GM18861 (cell line): ENCODE measurements around the gene ZNF827.
A peak's percentile ranks its signal among the peaks of the same experiment; 100 is the strongest.

Experiments used
- ATAC-seq: cut with Tn5 transposase; IDR thresholded peaks from one replicate; pipeline ENCODE4 v1.9.1; 2021; ENCODE audit not compliant: unreplicated experiment

The ZNF827 gene

DNA sequence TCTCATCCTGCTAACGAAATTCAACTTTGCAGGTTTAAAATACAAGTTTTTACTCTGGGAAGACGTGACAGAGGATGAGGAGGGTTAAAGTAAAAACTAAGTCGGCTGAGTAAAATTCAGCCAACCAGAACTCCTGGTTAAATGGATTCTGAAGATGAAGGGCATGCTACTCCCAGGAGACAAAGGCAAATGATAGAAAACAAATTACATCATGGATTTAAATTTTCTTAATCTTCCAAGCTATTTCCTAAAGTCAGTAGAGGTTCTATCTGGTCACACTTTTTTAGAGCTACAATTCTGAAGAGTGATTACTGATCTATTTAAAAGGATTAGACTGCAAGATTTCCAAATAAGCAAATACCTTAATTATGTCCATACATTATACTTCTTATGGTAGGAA is 47.9 kb downstream of the ZNF827 start:
- no peak for ATAC-seq

DNA sequence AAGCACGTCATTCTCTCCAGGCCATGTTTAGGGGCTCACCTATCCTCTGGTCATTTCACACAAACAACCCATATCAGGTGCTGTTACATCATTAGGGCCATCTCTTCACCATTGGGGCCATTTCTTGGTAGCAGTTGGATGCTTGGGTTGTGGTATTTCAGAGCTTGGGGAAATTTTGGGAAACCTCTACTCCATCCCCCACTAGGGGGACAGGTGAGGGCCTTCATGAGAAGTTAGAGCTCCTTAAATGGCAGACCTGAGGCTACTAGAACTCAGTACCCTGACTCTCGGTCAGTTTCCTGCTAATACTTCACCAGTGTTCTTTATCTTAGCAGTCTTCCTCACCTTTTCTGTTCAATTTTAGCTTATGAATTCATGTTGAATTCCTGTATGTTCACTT is 50.2 kb downstream of the ZNF827 start:
- ATAC-seq: no peak

DNA sequence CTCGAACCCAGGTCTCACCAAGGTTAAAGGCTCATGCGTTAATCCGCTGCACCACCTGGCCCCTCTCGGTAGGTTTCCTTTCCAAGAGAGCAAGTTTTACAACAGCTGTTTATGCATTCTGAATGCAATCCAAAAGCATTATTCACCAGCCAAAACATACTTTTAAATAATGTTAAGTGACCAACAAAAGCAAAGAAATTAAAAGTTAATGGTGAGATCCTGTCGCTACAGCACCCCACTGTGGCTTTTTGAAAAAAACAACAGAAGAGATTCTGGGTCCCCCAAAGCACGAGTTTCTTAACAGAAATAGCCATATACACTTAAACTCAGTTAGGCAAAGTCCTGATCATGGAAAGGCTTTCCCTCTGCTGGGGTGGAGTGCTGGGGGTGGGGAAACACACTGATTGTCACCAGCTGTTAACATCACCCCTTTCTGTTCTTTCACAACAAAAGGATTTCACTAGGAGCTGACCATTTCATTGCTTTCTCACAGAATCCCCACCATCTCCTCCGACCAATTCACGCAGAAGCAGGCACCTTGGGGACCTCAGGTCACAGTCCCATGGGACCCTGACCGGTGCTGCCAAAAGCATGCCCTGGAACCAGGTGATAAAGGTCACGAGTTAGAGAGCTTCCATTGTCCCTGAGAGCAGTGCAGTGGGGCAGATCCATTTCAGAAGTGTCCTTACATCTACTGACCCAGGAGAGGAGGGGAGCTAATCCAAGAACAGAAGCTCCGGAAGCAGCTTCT is 51.2 kb downstream of the ZNF827 start:
- ATAC-seq: peak; percentile 58

DNA sequence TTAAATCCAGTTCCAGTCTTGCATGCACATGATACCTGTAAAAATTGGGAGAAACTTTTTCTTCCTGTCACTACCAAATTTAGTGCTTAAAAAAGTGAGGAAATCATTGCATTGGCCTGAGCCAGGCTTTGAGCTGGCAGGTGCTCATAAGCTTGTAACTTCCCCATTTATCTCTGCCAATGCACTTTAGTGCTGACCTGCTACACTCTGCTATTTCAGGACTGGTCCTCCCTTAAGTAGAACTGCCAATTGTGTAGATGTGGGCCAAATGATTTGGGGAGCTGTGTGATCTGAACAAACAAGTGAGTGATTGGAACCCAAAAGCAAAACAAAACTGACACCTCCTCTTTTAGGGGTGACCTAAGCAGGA is 51.8 kb downstream of the ZNF827 start:
- ATAC-seq: no peak

DNA sequence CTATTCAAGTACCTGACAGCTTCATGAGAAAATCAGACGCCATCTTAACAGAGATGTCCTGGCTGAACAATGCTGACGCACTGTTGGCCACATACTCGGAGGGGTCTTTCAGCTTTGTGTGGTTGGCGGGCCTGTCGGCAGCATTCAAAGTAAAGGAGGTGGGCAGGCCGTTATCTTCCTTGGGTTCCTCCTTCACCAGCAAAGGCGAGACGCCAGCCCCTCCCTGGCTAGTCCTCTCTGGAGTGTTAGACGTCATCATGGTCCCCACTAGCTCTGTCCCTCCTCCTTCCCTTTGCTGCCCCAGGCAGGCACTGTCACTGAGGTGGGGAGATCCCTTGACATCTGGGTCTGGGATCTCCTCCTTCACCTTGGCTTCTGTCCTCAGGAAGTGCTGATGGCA is 53.0 kb downstream of the ZNF827 start:
- no peak for ATAC-seq

DNA sequence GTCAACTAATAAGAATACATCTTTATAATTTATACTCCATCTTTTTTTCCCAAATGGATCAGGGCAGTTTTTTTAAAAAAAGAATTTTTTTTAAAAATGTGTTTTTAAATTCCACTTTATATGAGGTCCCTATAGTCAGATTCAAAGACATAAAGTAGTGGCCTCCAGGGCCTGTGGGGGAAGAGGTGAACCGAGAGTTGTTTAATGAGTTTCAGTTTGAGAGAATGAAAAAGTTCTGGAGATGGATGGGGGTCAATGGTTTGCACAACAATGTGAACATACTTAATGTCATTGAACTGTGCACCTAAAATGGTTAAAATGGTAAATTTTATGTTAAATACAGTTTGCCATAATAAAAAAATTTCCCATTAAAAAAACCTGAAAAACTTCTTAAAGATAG is 53.8 kb downstream of the ZNF827 start:
- ATAC-seq: peak; percentile 29

DNA sequence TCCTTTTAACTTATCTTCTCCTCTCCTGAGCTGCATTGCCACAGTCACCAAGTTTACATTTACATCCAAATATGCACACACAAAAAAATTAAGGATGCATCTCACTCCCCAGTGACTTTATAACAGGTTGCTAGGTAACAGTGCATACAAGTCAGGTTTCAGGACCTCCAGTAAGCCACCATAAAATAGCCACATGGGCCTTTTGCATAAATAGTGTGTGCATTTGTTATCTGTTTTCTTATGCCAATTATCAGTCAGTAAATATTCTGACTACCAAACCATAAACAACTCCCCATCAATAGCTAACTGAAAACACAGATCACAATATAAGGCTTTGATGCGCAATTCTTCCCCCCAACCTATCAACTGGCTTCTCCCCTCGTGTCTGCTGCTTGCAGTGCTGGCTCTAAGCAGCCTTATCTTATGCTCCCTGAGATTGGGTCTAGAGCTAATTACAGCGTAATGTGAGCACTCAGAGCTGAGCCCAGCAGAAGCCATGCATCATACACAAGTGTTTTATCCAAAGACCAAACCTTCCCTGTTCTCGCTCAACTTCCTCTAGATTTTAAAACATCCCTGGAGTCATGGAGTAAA is 55.4 kb downstream of the ZNF827 start:
- ATAC-seq: no peak

DNA sequence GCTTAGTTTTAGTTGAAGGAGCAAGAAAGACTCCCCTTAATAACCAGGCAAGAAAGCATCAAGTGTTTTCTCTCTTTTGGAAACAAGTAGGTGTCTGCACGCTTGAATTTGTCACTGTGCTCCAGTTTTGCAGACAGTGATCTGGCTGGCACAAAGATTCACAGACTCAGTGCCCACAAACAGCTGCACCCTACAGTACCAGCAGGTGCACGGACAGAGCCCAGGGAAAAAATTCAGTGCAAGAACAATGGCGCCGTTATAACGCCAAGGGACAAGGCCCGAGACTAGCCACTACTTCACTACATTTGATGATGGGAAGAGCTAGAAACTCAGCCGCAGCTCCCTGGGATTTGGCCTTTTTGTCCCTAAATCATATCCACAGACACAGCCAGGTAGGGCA is 56.0 kb downstream of the ZNF827 start:
- ATAC-seq: no peak

DNA sequence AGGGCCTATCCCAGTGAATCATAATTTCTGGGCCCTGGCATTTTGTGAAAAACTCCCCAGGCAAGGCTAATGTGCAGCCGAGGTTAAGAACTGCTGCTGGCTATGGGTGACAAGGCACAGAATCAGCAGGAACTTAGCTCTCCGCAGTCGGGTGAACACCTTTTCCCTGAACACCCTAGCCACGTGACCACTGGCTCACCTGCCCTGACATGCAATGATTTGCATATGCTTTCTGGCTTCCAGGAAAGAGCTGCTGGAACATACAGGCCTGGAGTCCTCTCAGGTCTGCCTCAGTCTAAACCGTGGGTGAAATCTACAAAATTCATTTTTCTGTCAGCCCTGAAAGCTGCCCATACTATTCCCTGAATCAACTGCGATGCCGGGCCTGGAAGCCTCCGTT is 56.6 kb downstream of the ZNF827 start:
- peak; percentile 45 for ATAC-seq

DNA sequence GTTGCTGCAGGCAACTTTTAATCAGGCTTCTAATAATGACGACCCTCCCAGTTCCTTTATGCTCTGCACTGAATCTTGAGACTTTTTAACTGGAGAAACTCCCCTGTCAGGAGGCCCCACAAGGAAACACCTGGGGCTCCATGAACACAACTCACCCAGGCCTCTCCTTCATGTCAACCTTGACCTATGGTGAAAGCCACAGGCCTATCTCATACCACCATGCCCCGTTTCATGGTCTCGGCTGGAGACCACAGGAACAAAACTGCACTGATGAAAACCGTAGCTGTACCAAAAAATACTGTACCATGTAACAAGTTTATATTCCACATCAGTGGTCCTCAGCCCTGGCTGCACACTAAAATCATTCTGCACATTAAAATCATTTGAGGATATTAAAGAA is 57.0 kb downstream of the ZNF827 start:
- peak; percentile 46 for ATAC-seq

DNA sequence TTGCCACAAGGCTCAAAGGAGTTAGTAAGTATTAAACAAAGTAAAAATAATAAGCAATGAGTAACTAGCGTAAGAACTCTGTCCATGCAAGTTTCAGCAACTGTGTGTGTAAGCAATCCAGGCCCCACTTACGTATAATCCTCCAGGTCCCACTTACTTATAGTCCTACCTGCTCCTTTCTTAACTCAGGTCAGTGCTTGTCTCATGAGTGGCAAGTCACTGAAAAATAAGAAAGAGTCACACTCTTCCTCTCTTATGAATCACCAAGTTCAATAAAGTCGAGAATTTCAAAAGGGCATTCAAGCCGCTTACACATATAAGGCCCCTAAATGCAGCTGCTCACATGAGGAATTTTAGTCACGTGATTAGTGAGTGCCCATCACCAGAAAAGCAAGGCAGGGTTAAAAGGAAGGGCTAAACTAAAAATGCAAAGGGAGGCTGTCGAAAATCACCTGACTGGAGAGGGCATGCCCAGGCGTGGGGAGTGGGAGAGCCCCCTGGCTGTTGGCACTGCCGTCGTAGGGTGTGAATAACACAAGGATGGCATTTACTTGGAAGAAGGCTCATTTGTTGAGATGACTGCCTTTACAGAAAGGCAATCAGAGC is 58.2 kb downstream of the ZNF827 start:
- no peak for ATAC-seq

DNA sequence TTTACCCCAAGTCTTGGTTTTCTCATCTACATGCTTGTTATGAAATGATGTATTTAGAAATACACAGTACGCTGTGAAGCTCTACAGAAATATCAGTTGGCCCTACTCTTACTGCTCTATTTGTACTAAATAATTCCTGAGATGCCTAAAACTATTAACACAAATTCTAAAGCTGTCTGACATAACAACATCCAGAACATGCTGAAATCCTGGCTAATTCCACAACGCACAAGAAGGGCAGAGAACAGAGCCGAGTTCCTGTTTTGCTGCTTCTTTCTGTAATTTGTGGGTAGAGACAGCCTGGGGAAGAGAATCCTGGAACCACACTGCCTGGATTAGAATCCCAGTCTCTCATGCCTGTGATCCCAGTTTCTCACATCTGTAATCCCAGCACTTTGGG is 59.0 kb downstream of the ZNF827 start:
- ATAC-seq: no peak

DNA sequence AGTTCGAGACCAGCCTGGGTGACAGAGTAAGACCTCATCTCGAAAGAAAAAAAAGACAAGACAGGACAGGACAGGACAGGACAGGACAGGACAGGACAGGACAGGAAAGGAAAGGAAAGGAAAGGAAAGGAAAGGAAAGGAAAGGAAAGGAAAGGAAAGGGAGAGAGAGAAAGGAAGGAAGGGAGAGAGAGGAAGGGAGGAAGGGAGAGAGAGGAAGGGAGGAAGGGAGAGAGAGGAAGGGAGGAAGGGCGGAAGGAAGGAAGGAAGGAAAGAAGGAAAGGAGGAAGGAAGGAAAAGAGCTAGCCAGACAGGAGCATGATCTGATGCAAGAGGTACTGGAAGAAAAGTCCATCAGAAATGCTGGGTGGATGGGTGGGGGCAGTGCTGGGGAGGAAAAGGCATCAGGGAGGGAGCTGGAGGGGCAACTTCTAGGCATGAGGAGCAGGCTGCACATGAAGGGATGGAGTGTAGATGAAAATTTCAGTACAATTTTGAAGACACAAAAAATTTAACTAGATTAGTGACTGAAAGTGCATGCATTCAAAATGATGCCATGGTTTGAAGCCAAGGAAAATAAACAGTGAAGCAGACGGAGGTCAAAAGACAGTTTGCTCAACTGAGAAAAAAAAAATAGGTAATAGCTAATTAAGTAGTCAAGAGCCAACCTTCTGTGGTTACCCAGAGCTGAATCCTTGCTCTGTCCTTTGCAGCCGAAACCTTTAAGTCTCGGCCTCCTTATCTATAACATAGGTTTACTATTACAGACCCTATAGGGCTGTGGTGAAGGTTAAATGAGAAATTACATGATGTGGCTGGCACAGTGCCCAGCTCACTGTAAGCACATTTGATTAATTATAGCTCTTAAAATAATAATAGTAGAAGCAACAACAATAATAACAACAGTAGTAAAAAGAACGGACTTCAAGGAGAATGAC is 59.9 kb downstream of the ZNF827 start:
- no peak for ATAC-seq

DNA sequence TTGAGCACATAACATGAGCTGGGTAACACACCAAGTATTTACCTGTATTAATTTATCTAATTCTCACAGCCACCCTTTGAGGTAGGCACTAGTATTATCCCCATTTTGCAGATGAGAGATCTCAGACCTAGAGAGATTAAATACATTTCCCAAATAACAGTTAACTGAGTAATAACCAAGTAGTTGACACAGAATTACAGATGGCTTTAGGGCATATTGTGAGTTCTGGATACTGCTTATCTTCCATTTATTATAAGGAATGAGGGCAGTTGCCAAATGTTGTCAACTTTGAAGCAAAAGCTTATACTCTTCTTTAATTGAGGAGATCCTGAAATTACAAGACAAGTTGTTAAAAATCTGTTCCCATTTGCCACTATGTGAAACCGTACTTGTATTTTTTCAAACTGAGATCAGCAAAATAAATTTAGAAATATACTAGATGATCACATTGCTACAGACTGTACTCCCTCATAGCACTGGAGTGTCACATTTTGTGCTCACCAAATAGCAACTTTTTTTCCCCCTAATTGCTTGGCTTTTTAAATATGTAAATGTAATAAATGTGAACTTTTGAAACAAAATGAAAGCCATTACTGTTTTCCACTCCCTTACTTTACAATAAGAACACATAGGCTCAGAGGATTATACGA is 62.0 kb downstream of the ZNF827 start:
- ATAC-seq: no peak

DNA sequence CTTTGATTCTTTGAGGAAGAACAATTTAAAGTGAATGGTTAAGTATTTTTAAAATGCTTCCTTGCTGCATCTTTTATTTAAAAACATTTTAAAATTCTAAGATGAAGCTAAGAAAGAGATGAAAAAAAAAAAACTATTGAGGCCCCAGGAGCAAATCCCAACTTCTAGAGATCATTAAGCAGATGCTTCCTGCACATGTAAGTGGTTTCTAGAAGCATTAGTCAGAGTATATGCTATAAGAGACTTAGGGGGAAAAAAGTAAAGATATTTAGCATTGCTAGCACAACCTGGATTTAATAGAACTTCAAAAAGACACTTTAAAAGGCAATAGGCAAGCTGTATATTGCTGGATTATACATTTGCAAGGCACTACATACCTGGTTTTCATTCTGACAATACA is 64.7 kb downstream of the ZNF827 start:
- no peak for ATAC-seq

DNA sequence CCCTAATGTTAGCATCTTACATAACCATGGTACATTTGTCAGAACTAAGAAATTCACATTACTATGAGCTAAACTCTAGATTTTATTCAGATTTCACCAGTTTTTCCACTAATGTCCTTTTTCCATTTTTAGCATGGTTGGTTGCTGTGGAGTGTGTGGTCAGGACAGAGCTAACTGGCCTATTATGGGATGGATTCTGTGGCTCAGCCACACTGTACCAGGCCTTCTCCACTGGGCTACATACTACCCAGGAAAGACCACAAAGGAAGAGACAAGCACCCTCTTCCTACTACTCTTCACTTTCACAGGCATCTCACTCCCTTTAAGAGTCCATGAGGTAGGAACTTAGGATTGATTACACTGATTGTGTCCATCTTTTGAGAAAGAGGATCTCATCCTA is 67.4 kb downstream of the ZNF827 start:
- ATAC-seq: no peak

DNA sequence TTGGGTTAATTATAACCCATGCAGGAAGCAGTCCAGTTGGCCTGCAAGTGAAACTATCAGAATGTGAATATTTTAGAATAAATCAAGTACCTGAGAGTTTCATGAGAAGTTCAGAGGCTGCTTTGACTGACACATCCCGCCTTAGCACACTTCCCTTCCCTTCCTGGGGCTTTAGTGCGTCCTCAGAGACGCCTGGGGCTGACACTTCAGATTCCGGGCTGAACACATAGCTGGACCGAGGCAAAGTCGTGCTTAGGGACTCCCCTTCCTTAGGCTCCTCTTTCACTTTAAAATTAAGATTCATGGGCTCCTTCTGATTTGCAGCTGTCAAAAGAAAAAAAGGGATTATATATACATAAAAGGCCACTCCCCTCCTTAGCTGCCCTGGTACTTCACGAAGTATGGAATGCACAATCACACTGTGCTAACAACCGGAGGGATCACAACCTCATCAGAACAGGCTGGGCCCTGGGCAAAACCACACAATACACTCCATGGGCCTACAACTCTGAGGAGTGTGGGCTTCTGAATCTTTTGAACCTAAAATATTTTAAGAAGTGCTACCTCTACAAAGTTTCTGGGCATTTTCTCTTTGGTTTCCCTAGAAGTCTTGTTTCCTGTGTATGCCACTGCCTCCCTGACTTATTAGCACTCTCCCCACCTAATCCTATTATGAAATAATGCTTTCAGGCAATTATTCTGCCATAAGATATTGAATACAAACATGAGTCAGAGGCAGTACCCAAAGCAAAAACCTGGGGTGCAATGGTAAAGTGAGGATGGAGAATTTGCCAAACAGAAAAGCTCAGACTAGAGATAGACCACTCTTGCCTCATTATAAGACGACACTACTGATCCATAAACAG is 68.2 kb downstream of the ZNF827 start:
- no peak for ATAC-seq

DNA sequence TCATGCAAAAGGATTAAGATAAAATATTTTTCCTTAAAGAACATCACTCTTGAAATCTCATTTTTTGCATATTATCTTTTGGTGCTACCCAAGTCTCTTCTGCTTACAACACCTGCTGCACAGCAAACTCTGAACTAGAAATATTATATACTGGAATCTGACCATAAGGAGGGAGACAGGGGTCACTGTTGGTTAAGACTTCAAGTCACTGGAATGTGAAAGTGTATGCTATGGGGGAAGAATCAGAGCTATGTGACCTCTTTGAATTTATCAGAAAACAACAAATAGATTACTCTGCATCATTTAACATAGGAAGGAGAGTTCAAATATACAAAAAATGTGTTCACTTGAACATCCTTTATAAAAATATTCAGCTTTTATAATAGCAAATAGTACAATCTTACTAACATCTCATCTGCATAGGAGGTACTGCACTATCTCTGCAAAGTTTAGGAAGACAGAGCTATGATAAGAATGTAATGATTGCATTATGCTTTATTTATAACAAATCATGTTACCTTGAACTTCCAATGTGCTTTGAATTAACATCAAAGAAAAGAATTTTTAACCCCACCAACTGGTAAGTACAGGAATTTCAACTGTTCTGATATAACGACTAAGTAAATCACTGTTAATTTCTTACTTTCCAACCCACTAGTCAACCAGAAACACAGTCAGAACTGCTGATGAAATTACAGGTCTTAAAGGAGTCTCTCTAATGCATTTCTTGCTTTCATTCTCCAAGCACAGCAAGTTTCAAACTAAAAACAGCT is 69.8 kb downstream of the ZNF827 start:
- ATAC-seq: peak; percentile 71

DNA sequence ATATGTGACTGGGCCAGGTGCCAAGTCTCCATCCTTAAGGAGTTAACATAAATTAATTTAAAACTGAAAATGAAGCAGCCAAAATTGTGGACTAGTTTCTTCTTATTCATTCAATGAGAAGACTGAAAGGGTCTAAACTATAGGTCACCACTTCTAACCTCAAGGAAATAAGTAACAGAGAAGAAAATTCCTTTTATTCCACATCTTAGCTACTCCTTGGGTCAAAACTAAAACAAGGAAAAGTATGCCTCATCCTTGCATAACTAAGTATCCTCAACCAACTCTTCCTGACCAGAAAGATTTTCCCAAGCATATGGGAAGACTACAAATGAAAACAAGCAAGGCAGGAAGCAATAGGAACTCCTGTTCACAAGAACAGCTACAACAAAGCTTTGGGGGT is 71.2 kb downstream of the ZNF827 start:
- no peak for ATAC-seq
